Measurements from ENCODE around the gene PATL2. TPM values are rescaled to one million over a fixed set of nuclear protein-coding genes. Genes with fewer than 3 reads are reported as not detected.

PATL2 gene
- total RNA-seq, 1 donor from 2014 or later: not detected

GRCh38 chr15:44715797-44716334 is 4.7 kb upstream of the PATL2 start:
- TF ChIP-seq EZH2 (IDR thresholded peaks at IDR 0.05) (no peak), CTCF (IDR thresholded peaks at IDR 0.05) (no peak), EZH2phosphoT487 (IDR thresholded peaks at IDR 0.05) (no peak)
- Mint-ChIP-seq H3K4me3 (no peak overlapping the region), H3K27ac (no peak overlapping the region), H3K4me1 (peaks cover 14% of the 10 kb centered on the region), H3K27me3 (ENCODE audit: insufficient read depth, low read depth) (peaks cover 2% of the 10 kb centered on the region), H3K9me3 (no peaks in the 10 kb centered on the region), H3K36me3 (peaks cover 12% of the 10 kb centered on the region)
- Histone ChIP-seq H3K9ac (no peak overlapping the region), H3K36me3 (no peaks in the 10 kb centered on the region), H4K20me1 (ENCODE audit: low read depth) (no peaks in the 10 kb centered on the region), H3K79me2 (ENCODE audit: low read depth) (no peaks in the 10 kb centered on the region), H3K9me3 (ENCODE audit: low read depth) (no peaks in the 10 kb centered on the region), H3K4me3 (no peak overlapping the region), H3K27me3 (peaks cover 21% of the 10 kb centered on the region), H2AFZ (replicated peaks) (no peak overlapping the region), H3K27ac (no peak overlapping the region), H3F3A (ENCODE audit: low read depth) (no peaks in the 10 kb centered on the region), H3K4me1 (no peaks in the 10 kb centered on the region), H3K4me2 (no peak overlapping the region)
- no peak for DNase-seq (ENCODE audit: low spot score)

- H4K20me1 ChIP-seq (ENCODE audit: low read depth): no peaks in the 10 kb centered on the region
- no peak overlapping the region for H3K4me2 ChIP-seq
- H3K36me3 Mint-ChIP-seq: peaks cover 12% of the 10 kb centered on the region
- H3F3A ChIP-seq (ENCODE audit: low read depth): no peaks in the 10 kb centered on the region
- no peak overlapping the region for H2AFZ ChIP-seq (replicated peaks)
- H3K4me3 ChIP-seq: no peak overlapping the region
- H3K27me3 Mint-ChIP-seq (ENCODE audit: insufficient read depth, low read depth): peaks cover 2% of the 10 kb centered on the region
- H3K79me2 ChIP-seq (ENCODE audit: low read depth): no peaks in the 10 kb centered on the region
- H3K4me1 Mint-ChIP-seq: peaks cover 16% of the 10 kb centered on the region
- TF ChIP-seq EZH2phosphoT487 (IDR thresholded peaks at IDR 0.05) (no peak), EZH2 (IDR thresholded peaks at IDR 0.05) (no peak), CTCF (IDR thresholded peaks at IDR 0.05) (no peak)
- no peaks in the 10 kb centered on the region for H3K9me3 Mint-ChIP-seq
- no peak overlapping the region for H3K9ac ChIP-seq
- DNase-seq (ENCODE audit: low spot score): peak; percentile 11
- H3K27ac Mint-ChIP-seq: no peak overlapping the region
- H3K9me3 ChIP-seq (ENCODE audit: low read depth): no peaks in the 10 kb centered on the region
- no peak overlapping the region for H3K4me3 Mint-ChIP-seq
- H3K4me1 ChIP-seq: no peaks in the 10 kb centered on the region
- peaks cover 21% of the 10 kb centered on the region for H3K27me3 ChIP-seq
- H3K36me3 ChIP-seq: no peaks in the 10 kb centered on the region
- H3K27ac ChIP-seq: no peak overlapping the region
Measured at GRCh38 chr15:44715142-44715796, 4.1 kb upstream of the PATL2 start.

GRCh38 chr15:44713006-44713966 is 2.2 kb upstream of the PATL2 start:
- no peaks in the 10 kb centered on the region for H3K79me2 ChIP-seq (ENCODE audit: low read depth)

More at GRCh38 chr15:44713006-44713966, 2.2 kb upstream of the PATL2 start:
- H3F3A ChIP-seq (ENCODE audit: low read depth): no peaks in the 10 kb centered on the region
- H3K4me2 ChIP-seq: no peak overlapping the region
- H3K4me3 ChIP-seq: no peak overlapping the region
- H3K9ac ChIP-seq: no peak overlapping the region
- H3K27me3 ChIP-seq: peaks cover 21% of the 10 kb centered on the region
- Mint-ChIP-seq H3K4me3 (peak overlapping the region; percentile 97), H3K4me1 (peaks cover 19% of the 10 kb centered on the region), H3K36me3 (peaks cover 12% of the 10 kb centered on the region), H3K9me3 (no peaks in the 10 kb centered on the region), H3K27ac (no peak overlapping the region), H3K27me3 (ENCODE audit: insufficient read depth, low read depth) (no peaks in the 10 kb centered on the region)
- H3K4me1 ChIP-seq: no peaks in the 10 kb centered on the region
- H3K27ac ChIP-seq: no peak overlapping the region
- H3K9me3 ChIP-seq (ENCODE audit: low read depth): no peaks in the 10 kb centered on the region
- TF ChIP-seq CTCF (IDR thresholded peaks at IDR 0.05) (peak; percentile 38), EZH2 (IDR thresholded peaks at IDR 0.05) (no peak)
- no peaks in the 10 kb centered on the region for H3K36me3 ChIP-seq
- no peak for DNase-seq (ENCODE audit: low spot score)
- H2AFZ ChIP-seq (replicated peaks): no peak overlapping the region
- H4K20me1 ChIP-seq (ENCODE audit: low read depth): no peaks in the 10 kb centered on the region
